Dermis blood vessel endothelial cell (primary cell): ENCODE measurements around the gene ATP9B. TPM values are rescaled to one million over a fixed set of nuclear protein-coding genes. Genes with fewer than 3 reads are reported as not detected.

Experiments used
- DNase-seq: peaks from one replicate; pipeline ENCODE4 v3.0.0; 2010
- total RNA-seq: library from RNA; depleted of rRNA; stranded (reverse); fragments of >200 nt; gene quantifications from 2 replicates; pipeline ENCODE4 v1.2.3, GENCODE V29; 2014

The ATP9B gene, protein sequence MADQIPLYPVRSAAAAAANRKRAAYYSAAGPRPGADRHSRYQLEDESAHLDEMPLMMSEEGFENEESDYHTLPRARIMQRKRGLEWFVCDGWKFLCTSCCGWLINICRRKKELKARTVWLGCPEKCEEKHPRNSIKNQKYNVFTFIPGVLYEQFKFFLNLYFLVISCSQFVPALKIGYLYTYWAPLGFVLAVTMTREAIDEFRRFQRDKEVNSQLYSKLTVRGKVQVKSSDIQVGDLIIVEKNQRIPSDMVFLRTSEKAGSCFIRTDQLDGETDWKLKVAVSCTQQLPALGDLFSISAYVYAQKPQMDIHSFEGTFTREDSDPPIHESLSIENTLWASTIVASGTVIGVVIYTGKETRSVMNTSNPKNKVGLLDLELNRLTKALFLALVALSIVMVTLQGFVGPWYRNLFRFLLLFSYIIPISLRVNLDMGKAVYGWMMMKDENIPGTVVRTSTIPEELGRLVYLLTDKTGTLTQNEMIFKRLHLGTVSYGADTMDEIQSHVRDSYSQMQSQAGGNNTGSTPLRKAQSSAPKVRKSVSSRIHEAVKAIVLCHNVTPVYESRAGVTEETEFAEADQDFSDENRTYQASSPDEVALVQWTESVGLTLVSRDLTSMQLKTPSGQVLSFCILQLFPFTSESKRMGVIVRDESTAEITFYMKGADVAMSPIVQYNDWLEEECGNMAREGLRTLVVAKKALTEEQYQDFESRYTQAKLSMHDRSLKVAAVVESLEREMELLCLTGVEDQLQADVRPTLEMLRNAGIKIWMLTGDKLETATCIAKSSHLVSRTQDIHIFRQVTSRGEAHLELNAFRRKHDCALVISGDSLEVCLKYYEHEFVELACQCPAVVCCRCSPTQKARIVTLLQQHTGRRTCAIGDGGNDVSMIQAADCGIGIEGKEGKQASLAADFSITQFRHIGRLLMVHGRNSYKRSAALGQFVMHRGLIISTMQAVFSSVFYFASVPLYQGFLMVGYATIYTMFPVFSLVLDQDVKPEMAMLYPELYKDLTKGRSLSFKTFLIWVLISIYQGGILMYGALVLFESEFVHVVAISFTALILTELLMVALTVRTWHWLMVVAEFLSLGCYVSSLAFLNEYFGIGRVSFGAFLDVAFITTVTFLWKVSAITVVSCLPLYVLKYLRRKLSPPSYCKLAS
- 26.9 and 27.4 TPM in 2 replicates for total RNA-seq

DNA sequence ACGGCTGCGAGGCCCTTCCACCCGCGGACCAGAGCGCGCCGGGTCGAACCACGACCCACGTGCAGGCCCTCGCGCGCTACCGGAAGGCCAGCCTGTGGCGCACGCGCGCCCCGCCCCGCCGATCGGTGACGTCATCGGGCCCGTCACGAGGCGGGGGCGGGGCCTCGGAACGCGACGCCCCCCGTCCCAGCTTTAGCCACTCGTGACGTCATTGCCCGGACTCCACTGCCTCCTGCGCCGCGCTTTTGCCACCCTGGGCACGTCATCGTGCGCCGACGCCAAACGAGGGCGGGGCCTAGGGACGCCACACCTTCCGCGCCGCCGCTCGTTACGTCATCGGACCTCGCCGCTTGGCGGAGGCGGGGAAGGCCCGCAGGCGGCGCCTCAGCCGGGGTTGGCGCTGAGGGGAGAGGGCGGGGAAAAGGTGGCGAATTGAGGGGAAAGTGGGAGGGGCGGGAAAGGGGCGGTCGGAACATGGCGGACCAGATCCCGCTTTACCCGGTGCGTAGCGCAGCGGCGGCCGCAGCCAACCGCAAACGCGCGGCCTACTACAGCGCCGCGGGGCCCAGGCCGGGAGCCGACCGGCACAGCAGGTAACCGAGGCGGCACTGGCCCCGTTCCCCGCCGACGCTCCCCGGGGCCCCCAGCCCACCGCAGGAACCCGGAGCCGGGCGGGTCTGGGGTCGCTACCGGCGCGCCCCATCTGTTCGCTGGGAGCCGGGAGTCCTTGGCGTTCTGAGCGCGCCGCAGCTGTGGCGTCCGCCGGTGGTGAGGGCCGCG, at the start of gene ATP9B:
Gene ATP9B, plus strand, starts transcription at position 458 of the 780 bp plus-strand sequence. Its CDS starts 17 bp downstream, at position 475.
- peak; percentile 99 for DNase-seq

DNA sequence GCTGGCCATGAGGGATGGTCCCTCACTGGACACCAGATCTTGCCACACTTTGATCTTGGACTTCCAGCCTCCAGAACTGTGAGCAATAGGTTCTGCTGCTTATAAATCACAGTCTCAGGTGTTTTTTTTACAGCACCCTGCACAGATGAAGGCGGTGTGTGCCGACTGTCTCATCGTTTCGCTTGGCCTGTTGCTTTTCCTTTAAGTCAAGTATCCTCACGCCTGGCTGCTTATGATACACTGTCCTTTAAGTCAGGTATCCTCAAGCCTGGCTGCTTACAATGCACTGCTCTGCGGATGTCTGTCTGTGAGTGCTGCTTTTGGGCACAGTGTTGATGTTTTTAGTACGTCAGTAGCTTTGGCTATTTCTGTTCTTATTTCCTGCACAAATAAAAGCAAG, 49.3 kb upstream of the ATP9B start:
- DNase-seq, result no peak

GRCh38 chr18:79022603-79023002, 46.6 kb upstream of the ATP9B start:
- no peak for DNase-seq

DNA sequence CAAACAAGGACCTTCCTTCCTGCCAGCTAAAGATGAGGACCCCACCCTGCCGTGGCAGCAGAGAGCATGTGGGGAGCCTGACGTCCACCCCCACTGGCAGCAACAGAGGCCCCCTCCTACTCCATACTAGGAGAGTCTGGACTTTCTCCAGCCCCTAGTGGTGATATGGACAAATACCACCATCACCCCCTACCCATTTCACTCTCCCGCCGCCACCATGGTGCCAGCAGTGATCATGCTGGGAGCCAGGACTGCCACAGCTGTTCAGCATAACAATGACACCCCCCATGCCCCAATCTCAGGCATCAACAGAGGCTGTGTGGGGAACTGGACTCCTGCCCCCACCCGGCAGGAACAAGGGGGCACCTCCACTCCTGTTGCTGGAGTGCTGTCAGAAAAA, 42.7 kb upstream of the ATP9B start:
- no peak for DNase-seq

DNA sequence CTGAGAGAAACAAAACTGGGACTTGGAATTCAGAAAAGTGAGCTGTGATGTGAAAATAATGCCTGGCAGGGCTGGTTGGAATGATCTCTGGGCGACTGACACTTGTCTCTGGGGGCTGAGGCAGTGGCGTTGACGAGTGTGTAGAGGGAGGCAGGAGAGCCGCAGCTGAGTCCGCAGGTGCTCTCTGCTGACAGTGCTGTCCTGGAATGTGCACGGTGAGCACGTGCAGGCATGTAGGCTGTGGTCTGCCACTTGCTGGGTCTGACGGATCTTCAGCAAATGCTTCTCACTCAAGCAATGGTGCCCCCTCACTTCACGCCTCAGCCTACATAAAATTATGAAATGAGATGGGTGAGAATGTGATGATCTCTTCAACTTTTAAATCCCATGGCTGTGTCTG, 38.5 kb upstream of the ATP9B start:
- DNase-seq, result no peak

GRCh38 chr18:79042276-79042675, 26.9 kb upstream of the ATP9B start:
- no peak for DNase-seq

- DNase-seq, result no peak
Observed at GRCh38 chr18:79043288-79043687, 25.9 kb upstream of the ATP9B start.

DNA sequence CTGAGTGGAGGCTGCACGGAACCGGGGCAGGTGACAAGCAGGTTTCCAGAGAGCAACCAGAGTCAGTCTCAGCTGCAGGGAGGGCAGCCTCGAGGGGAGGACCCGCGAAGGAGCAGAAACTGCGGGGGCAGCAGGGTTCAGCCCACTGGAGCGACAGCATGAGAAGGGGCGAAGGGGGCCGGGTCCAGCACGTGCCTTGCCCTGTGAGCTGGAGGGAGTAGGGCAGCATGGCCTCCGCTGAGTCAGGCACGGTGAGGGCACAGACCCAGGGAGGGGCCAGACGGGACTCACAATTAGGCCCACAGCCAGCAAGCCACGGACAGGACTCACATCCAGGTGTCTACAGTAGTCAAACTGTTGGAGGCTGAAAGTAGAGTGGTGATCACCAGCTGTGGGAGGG, 22.7 kb upstream of the ATP9B start:
- no peak for DNase-seq

GRCh38 chr18:79047556-79048244, 21.5 kb upstream of the ATP9B start:
- DNase-seq, result no peak

GRCh38 chr18:79048245-79048632, 21.0 kb upstream of the ATP9B start:
- no peak for DNase-seq

DNA sequence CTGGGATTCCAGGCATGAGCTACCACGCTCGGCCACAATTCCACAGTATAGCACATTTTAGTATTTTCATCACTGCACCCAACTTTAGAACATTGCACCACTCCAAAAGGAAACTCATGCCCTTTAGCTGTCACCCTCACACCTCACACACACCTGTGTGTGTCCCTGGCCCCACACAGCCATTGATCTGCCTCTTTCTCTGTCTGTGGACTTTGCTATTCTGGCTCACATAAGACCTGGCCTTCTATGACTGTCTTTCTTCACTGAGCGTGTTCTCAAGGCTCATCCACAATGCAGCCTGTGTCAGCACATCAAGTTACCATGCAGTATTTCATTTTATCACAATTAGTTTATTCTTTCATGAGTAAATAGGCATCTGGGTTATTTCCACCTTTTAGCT, 19.7 kb upstream of the ATP9B start:
- no peak for DNase-seq

GRCh38 chr18:79050005-79050404, 19.2 kb upstream of the ATP9B start:
- no peak for DNase-seq

- DNase-seq, result no peak
Observed at GRCh38 chr18:79056827-79057367, 12.3 kb upstream of the ATP9B start.

GRCh38 chr18:79058007-79058406, 11.2 kb upstream of the ATP9B start:
- DNase-seq, result no peak

DNA sequence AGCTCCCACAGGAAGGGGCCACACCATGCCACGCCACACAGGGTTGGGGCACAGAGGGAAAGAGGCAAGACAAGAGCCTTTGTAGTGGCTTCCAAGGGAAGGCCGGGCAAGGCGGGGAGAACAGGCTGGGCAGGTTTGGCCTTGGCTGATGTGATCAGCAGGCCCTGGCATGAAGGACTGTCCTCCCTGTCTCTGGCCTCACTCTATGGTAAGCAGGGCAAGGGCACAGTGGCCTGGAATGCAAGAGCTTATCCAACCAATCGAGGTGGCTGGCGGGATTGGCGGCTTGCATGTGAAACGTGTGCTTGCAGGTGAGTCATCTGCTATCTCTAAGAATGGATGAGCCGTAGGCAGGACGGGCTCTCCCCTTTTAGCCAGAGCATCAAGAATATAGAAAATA, 6.4 kb upstream of the ATP9B start:
- no peak for DNase-seq

DNA sequence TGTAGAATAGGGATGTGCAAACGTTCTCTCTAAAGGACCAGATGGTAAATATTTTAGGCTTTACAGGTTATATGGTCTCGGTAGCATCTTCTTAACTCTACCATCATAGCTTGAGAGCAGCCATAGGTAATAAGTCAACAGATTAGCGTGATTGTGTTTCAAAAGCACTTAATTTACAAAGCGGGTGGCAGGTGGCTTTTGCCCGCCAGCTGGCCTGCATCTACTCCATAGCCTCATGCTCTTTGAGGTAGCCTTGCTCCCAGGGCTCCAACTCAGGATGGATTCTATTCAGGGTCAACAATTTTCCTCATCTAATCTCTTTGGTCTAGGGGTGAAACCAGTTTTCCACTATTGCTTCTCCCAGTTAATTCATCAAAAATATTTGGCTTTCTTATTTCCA, 5.0 kb upstream of the ATP9B start:
- DNase-seq, result no peak

- no peak for DNase-seq
Observed at GRCh38 chr18:79065802-79066201, 3.4 kb upstream of the ATP9B start.

- DNase-seq, result no peak
Observed at GRCh38 chr18:79067611-79068010, 1.6 kb upstream of the ATP9B start.

DNA sequence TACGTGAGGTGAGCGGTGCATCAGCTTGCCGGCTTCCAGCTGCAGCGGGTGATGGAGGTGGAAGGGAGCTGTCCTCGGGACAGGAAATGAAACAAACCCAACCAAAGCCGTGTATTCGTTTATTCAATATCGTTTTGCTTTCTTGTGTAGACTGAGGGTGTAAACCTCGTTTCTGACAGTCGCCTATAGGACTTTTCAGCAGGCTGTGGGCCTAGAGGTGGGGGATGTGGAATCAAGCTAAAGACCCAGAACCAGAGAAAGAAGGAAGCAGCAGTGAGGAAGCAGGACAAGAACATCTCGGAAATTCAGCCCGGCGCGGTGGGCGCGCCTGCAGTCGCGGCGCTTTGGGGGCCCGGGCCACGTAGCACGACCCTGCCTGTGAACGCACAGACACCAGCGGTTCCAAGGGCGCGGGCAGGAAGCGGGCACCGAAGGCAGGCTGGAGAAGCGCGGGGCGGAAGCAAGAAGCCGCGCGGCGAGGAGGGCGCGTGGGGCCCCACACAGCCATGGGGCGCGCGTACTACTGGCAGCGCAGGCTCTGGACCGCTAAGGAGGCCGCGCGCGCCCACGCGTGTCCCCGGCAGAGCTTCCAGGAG, 755 bp upstream of the ATP9B start:
- DNase-seq, result no peak

DNA sequence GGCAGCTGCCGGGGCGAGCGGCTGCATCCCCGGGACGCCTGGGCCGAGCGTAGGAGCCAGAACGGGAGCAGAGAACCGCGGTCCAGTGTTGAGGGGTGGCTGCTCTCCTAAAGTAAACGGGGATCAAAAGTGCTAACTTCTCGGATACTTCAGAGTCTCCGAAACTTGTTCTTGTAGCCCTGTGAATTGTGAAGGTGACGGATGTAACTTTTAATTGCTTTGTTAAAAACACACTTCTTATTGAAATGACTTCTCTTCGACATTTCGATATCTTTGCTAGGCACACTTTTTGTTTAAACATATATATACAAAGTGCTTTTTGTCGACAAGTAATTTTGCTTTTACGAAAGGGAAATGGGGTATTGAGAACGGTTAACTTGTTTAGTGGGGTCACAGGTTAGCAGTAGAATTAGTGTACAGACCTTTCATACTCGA, 540 bp downstream of the ATP9B start:
- peak; percentile 28 for DNase-seq

GRCh38 chr18:79070486-79070885, 1.3 kb downstream of the ATP9B start:
- no peak for DNase-seq
